ENCODE data around the gene SARNP.
"Not testable (repeated sequence)": the region's sequence is repeated elsewhere in the genome, so short reads cannot be mapped to it uniquely, and the experiment has no call there.

Gene SARNP

GRCh38 chr12:55765736-55766290, 51.7 kb downstream of the SARNP start:
- H3K4me3 ChIP-seq (ENCODE audit: low read depth, low read length): no peak overlapping the region
- no peak for DNase-seq (ENCODE audit: low read depth)
- in situ Hi-C loops (cut with HindIII; ENCODE audit: low sequenced_read_pairs): no loop called here
- TF ChIP-seq, protein P1, sequence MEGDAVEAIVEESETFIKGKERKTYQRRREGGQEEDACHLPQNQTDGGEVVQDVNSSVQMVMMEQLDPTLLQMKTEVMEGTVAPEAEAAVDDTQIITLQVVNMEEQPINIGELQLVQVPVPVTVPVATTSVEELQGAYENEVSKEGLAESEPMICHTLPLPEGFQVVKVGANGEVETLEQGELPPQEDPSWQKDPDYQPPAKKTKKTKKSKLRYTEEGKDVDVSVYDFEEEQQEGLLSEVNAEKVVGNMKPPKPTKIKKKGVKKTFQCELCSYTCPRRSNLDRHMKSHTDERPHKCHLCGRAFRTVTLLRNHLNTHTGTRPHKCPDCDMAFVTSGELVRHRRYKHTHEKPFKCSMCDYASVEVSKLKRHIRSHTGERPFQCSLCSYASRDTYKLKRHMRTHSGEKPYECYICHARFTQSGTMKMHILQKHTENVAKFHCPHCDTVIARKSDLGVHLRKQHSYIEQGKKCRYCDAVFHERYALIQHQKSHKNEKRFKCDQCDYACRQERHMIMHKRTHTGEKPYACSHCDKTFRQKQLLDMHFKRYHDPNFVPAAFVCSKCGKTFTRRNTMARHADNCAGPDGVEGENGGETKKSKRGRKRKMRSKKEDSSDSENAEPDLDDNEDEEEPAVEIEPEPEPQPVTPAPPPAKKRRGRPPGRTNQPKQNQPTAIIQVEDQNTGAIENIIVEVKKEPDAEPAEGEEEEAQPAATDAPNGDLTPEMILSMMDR (IDR thresholded peaks at IDR 0.05; ENCODE audit: low read depth, low read length, missing control alignments): no peak

GRCh38 chr12:55762646-55763045, 54.9 kb downstream of the SARNP start:
- no peak overlapping the region for H3K4me3 ChIP-seq (ENCODE audit: low read depth, low read length)
- in situ Hi-C loops (cut with HindIII; ENCODE audit: low sequenced_read_pairs): no loop called here
- no peak for DNase-seq (ENCODE audit: low read depth)
- TF ChIP-seq, protein P1 (IDR thresholded peaks at IDR 0.05; ENCODE audit: low read depth, low read length, missing control alignments): no peak

GRCh38 chr12:55760663-55761062, 56.9 kb downstream of the SARNP start:
- H3K4me3 ChIP-seq (ENCODE audit: low read depth, low read length): no peak overlapping the region
- DNase-seq (ENCODE audit: low read depth): no peak
- TF ChIP-seq, protein P1 (IDR thresholded peaks at IDR 0.05; ENCODE audit: low read depth, low read length, missing control alignments): no peak
- in situ Hi-C loops (cut with HindIII; ENCODE audit: low sequenced_read_pairs): no loop called here

- DNase-seq (ENCODE audit: low read depth); in situ Hi-C loops (cut with HindIII; ENCODE audit: low sequenced_read_pairs); H3K4me3 ChIP-seq (ENCODE audit: low read depth, low read length): not testable (repeated sequence)
Measured at GRCh38 chr12:55758575-55758974, 58.9 kb downstream of the SARNP start.

GRCh38 chr12:55757701-55758100, 59.8 kb downstream of the SARNP start:
- no peak overlapping the region for H3K4me3 ChIP-seq (ENCODE audit: low read depth, low read length)
- in situ Hi-C loops (cut with HindIII; ENCODE audit: low sequenced_read_pairs): no loop called here
- DNase-seq (ENCODE audit: low read depth): no peak
- TF ChIP-seq, protein P1 (IDR thresholded peaks at IDR 0.05; ENCODE audit: low read depth, low read length, missing control alignments): no peak

GRCh38 chr12:55755246-55755645, 62.3 kb downstream of the SARNP start:
- H3K4me3 ChIP-seq (ENCODE audit: low read depth, low read length): no peak overlapping the region
- in situ Hi-C loops (cut with HindIII; ENCODE audit: low sequenced_read_pairs): no loop called here
- TF ChIP-seq, protein P1 (IDR thresholded peaks at IDR 0.05; ENCODE audit: low read depth, low read length, missing control alignments): no peak
- DNase-seq (ENCODE audit: low read depth): no peak

- H3K4me3 ChIP-seq (ENCODE audit: low read depth, low read length): no peak overlapping the region
- TF ChIP-seq, protein P1 (IDR thresholded peaks at IDR 0.05; ENCODE audit: low read depth, low read length, missing control alignments): no peak
- no peak for DNase-seq (ENCODE audit: low read depth)
- in situ Hi-C loops (cut with HindIII; ENCODE audit: low sequenced_read_pairs): no loop called here
Measured at GRCh38 chr12:55748230-55748993, 69.1 kb downstream of the SARNP start.
